NCI-H1436 (cell line): ENCODE data around the gene PVRIG.
"Not testable (repeated sequence)": the region's sequence is repeated elsewhere in the genome, so short reads cannot be mapped to it uniquely, and the experiment has no call there.

Source experiments
- DNase-seq: peaks from one replicate; lab custom pipeline; 2025; lab: John Stamatoyannopoulos, UW

The PVRIG gene

GRCh38 chr7:100234660-100235317, 15.0 kb downstream of the PVRIG start:
- not testable (repeated sequence) for DNase-seq

GRCh38 chr7:100239975-100240374, 20.2 kb downstream of the PVRIG start:
- DNase-seq: not testable (repeated sequence)

GRCh38 chr7:100243385-100243784, 23.6 kb downstream of the PVRIG start:
- not testable (repeated sequence) for DNase-seq

GRCh38 chr7:100244988-100245605, 25.3 kb downstream of the PVRIG start:
- not testable (repeated sequence) for DNase-seq

GRCh38 chr7:100246121-100246864, 26.5 kb downstream of the PVRIG start:
- not testable (repeated sequence) for DNase-seq

GRCh38 chr7:100246865-100247137, 27.1 kb downstream of the PVRIG start:
- DNase-seq: not testable (repeated sequence)

GRCh38 chr7:100247152-100247757, 27.5 kb downstream of the PVRIG start:
- peak; percentile 51 for DNase-seq

- no peak for DNase-seq
Measured at GRCh38 chr7:100248483-100248882, 28.7 kb downstream of the PVRIG start.

GRCh38 chr7:100257017-100257416, 37.3 kb downstream of the PVRIG start:
- no peak for DNase-seq

GRCh38 chr7:100259984-100260383, 40.2 kb downstream of the PVRIG start:
- DNase-seq: not testable (repeated sequence)

GRCh38 chr7:100262896-100263295, 43.1 kb downstream of the PVRIG start:
- not testable (repeated sequence) for DNase-seq

GRCh38 chr7:100264223-100264622, 44.5 kb downstream of the PVRIG start:
- not testable (repeated sequence) for DNase-seq

- DNase-seq: not testable (repeated sequence)
Measured at GRCh38 chr7:100264669-100265165, 45.0 kb downstream of the PVRIG start.

- DNase-seq: not testable (repeated sequence)
Measured at GRCh38 chr7:100265851-100266250, 46.1 kb downstream of the PVRIG start.

GRCh38 chr7:100266576-100267354, 47.0 kb downstream of the PVRIG start:
- no peak for DNase-seq

- DNase-seq: no peak
Measured at GRCh38 chr7:100267648-100268047, 47.9 kb downstream of the PVRIG start.

- DNase-seq: not testable (repeated sequence)
Measured at GRCh38 chr7:100268882-100269281, 49.1 kb downstream of the PVRIG start.

GRCh38 chr7:100269306-100270045, 49.7 kb downstream of the PVRIG start:
- not testable (repeated sequence) for DNase-seq

GRCh38 chr7:100270046-100270918, 50.5 kb downstream of the PVRIG start:
- DNase-seq: not testable (repeated sequence)
